ENCODE measurements around the gene MAEA.
"Not testable (repeated sequence)": the region's sequence is repeated elsewhere in the genome, so short reads cannot be mapped to it uniquely, and the experiment has no call there.

MAEA gene

DNA sequence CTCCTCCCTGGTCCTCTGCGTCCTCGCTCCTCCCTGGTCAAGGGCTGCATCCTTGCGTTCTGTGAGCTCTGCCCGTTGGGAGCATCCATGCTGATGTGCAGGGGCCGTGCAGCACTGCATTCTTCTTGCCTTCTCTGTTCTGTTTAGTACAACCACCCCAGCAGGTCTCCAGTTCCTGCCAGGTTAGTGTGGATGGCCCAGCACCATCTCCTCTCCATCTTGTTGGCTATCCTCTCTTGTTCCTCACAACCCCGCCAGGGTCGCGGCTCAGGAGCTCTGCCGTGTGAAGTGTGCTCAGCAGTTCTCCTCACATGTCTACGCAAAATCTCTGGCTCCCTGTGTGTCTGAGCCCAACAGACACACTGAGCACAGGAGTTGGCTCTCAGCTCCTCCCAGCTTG, 10.4 kb upstream of the MAEA start:
- DNase-seq, result no peak
- ATAC-seq, result no peak

- DNase-seq, result no peak
- ATAC-seq, result no peak
Observed at GRCh38 chr4:1283711-1284110, 6.0 kb upstream of the MAEA start.

GRCh38 chr4:1285151-1285789, 4.4 kb upstream of the MAEA start:
- no peak for DNase-seq
- ATAC-seq, result no peak

GRCh38 chr4:1285790-1286553, 3.7 kb upstream of the MAEA start:
- no peak for ATAC-seq
- peak; percentile 70 for DNase-seq

GRCh38 chr4:1288786-1289185, 905 bp upstream of the MAEA start:
- ATAC-seq (no peak), DNase-seq (no peak)

- DNase-seq, result no peak
- ATAC-seq, result no peak
Observed at GRCh38 chr4:1290165-1290977, 680 bp downstream of the MAEA start.

DNA sequence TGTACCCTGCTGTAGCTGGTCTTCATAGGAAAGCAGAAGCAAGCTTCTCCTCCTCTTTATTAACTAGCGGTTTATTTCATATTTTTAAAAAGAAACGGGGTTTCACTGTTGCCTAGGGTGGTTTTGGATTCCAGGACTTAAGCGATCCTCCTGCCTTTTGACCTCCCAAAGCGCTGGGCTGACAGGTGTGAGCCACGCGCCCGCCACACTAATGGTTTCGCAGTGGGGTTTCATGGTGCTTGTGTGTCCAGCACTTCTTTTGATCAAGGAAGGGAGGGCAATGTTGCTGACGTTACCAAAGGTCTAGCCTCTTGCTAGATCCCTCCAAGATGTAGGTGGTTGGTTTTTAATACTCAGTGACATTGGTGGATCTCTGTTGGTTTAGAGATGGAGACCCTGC, 1.4 kb downstream of the MAEA start:
- no peak for ATAC-seq
- DNase-seq, result no peak

GRCh38 chr4:1291996-1292702, 2.5 kb downstream of the MAEA start:
- DNase-seq (no peak), ATAC-seq (no peak)

GRCh38 chr4:1292703-1293011, 3.0 kb downstream of the MAEA start:
- ATAC-seq, DNase-seq: not testable (repeated sequence)

- DNase-seq (no peak), ATAC-seq (no peak)
Observed at GRCh38 chr4:1293531-1293941, 3.8 kb downstream of the MAEA start.

- no peak for ATAC-seq
- no peak for DNase-seq
Observed at GRCh38 chr4:1293991-1294390, 4.3 kb downstream of the MAEA start.

DNA sequence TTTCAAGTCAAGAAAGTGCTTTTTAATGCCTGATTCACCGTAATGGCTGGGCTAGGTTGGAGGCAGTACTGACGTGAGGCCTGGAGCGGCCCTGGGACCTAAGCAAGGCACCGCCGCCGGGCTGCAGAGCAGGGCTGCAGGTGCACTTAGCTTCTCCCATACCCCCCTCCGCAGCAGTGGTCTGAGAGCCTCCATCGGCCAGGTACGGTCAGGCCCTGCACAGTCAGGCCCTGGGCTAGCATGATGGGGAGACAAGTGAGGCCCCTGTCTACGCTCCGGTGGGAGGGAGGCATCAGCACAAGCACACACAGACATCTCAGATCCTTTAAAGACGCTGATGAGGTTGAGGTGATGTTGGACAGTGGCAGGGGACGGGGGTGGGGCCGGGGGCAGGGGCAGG, 4.7 kb downstream of the MAEA start:
- DNase-seq (no peak), ATAC-seq (no peak)

- ATAC-seq, result no peak
- DNase-seq, result no peak
Observed at GRCh38 chr4:1294891-1295290, 5.2 kb downstream of the MAEA start.

GRCh38 chr4:1295405-1296055, 5.8 kb downstream of the MAEA start:
- no peak for DNase-seq
- ATAC-seq, result no peak

GRCh38 chr4:1296324-1297022, 6.8 kb downstream of the MAEA start:
- no peak for ATAC-seq
- no peak for DNase-seq

DNA sequence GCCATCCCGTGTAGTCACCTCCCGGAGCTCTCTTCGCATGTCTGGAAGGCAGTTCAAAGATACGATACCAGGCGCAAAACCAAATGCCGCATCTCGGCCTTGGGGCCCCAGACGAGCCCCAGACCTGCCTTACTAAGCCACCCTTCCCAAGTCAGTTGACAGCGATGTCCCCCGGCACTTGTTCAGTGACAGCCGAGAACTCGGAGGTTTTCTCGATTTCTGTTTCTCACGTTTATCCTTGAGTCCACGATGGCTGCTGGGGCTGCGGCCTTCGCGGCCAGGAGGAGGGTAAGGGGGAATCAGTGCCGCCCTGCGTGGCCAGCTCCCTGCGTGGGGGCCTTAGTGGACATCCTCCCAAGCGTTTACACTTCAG, 7.3 kb downstream of the MAEA start:
- no peak for ATAC-seq

DNA sequence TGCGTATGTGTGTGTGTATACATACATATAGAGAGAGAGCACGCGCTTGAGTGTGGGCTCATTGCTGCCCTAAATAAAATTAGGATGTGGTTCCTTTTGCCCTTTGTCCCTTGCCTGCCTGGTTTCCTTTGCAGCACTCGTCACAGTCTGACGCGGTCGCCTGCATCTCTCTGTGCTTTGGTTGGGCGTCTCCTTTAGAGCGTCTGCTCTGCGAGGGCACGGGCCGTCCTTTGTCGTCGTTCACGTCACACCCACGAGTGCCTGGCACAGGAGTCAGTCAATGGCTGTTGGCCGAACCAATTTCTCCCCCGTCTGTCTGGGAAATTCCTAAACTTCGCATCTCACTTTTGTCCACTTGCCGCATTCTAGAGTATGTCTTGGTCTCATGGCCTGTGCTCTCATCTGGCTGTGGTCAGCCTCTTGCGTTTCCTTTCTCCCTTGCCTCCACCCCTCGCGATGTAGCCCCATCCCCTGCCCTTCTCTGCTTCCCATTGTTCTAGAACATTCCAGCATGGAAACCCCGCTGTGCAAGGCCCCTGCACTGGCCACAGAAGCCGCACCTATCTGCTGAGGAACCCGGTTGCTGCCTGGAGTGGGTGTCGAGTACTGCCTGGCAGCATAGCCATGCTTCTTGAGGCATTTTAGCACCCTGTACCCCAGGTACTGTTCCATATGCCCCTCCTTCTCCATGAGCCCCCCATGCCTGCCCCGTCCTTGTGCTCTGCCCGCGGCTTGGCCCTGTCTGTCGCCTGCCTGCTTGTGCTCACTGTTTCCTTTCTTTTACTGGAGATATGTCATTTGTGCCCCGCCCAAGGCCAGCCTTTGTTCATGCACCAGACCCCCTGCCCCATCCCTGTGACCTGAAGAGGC, 8.0 kb downstream of the MAEA start:
- no peak for ATAC-seq
- DNase-seq, result no peak

More for the DNA sequence above, 7.3 kb downstream of the MAEA start:
- no peak for DNase-seq

DNA sequence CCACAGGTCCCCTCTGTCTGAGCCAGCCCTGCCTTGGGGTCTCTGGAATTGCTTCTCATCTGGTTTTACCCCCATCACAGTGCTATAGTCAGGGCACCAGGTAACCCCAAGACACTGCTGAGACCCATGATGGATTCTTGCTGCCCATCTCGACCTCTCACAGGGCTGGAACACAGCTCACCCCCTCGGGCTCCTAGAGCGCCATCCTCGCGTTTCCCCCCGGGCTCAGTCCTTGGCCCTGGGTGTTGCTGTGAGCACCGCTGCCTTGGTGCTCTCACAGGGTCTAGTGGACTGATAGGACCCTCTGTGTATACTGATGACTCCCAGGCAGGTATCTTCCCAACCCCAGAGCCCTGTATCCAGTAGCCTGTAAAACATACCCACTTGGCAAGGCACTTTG, 8.8 kb downstream of the MAEA start:
- ATAC-seq (no peak), DNase-seq (no peak)

- DNase-seq (no peak), ATAC-seq (no peak)
Observed at GRCh38 chr4:1299301-1299860, 9.7 kb downstream of the MAEA start.

All from stimulated activated naive CD8-positive, alpha-beta T cell treated with anti-CD3 and anti-CD28 coated beads, Interleukin-15, Interleukin-2, amounts not matched to agents 100 U/mL and 50 U/mL, for 24 hours (primary cell).